K562 (cell line): ENCODE data around the gene HCFC1R1. TPM values are rescaled to one million over a fixed set of nuclear protein-coding genes. Genes with fewer than 3 reads are reported as not detected.

ENCODE experiments used
- CHD4 ChIP-seq: fragments of 200-600 bp; sonication (generic); IDR thresholded peaks from 3 replicates; pipeline ENCODE4 v1.6.1; 2012; ENCODE audit warnings: low read depth, mild to moderate bottlenecking, mixed read lengths, low read length, inconsistent platforms; ENCODE audit not compliant: insufficient read depth, insufficient replicate concordance, poor library complexity, severe bottlenecking
- CSDE1 ChIP-seq, 2 experiments: fragments of 450-650 bp; IDR thresholded peaks; 2 replicates each; pipeline ENCODE4 v1.6.1; 2016; ENCODE audit warnings: mild to moderate bottlenecking in 1 of 2
- FOXK2 ChIP-seq, 2 experiments: fragments of 450-650 bp; IDR thresholded peaks in 1 of 2; conservative IDR thresholded peaks in 1 of 2; 2 replicates each; pipeline ENCODE4 v1.6.1; 2016; ENCODE audit warnings: low read depth in 2 of 2, mild to moderate bottlenecking in 1 of 2
- HMG20B ChIP-seq: fragments of 250-450 bp; sonication (Bioruptor Pico); IDR thresholded peaks from 2 replicates; pipeline ENCODE4 v1.5.0; 2021; ENCODE audit warnings: mild to moderate bottlenecking
- KDM1A ChIP-seq, 2 experiments: fragments of 450-650 bp; IDR thresholded peaks; 2 replicates each; pipeline ENCODE4 v1.6.1; 2016; ENCODE audit warnings: mild to moderate bottlenecking in 2 of 2
- MAFG ChIP-seq: fragments of 450-650 bp; conservative IDR thresholded peaks from 2 replicates; pipeline ENCODE4 v1.6.1; 2016; ENCODE audit warnings: missing genetic modification characterization, missing compliant biosample characterization
- MGA ChIP-seq: fragments of 450-650 bp; IDR thresholded peaks from 2 replicates; pipeline ENCODE4 v1.6.1; 2016; ENCODE audit warnings: mild to moderate bottlenecking, moderate library complexity
- NR0B1 ChIP-seq: fragments of 450-650 bp; IDR thresholded peaks from one replicate; pipeline ENCODE4 v1.6.1; 2018; ENCODE audit warnings: mild to moderate bottlenecking, moderate library complexity; ENCODE audit not compliant: partially characterized antibody
- NRF1 ChIP-seq, 2 experiments: fragments of 450-650 bp; IDR thresholded peaks in 1 of 2; conservative IDR thresholded peaks in 1 of 2; 2 replicates each; pipeline ENCODE4 v1.6.1; 2014; ENCODE audit warnings: mild to moderate bottlenecking in 2 of 2
- PCBP2 ChIP-seq: fragments of 200-400 bp; formaldehyde crosslinking; IDR thresholded peaks from 2 replicates; pipeline ENCODE4 v1.6.1; 2018; ENCODE audit warnings: low read length, low read depth, mild to moderate bottlenecking, moderate library complexity; ENCODE audit not compliant: poor library complexity, severe bottlenecking
- TCF3 ChIP-seq: sonication (generic); formaldehyde crosslinking; IDR thresholded peaks from 2 replicates; pipeline ENCODE4 v1.4.0; 2020; ENCODE audit warnings: mild to moderate bottlenecking, missing genetic modification reagents
- ZBTB26 ChIP-seq: fragments of 450-650 bp; formaldehyde crosslinking; IDR thresholded peaks from 2 replicates; pipeline ENCODE4 v1.4.0; 2022; ENCODE audit warnings: missing genetic modification characterization
- ZEB2 ChIP-seq: fragments of 450-650 bp; IDR thresholded peaks from 2 replicates; pipeline ENCODE4 v1.6.1; 2016
- polyA plus RNA-seq, 8 experiments: library from polyadenylated mRNA; depleted of rRNA in 4 of 8; stranded (reverse) in 5 of 8; unstranded in 3 of 8; fragments of >200 nt; fragmentation: Nextera tagmentation in 2 of 8; fragmentation: Illumina TruSeq in 1 of 8; extraction: Ambion mirVana in 2 of 8; extraction: Trizol in 1 of 8; gene quantifications; 2 replicates each; pipeline versions ENCODE4 v1.2.1 to v1.2.3, GENCODE V29; 2011 to 2014; ENCODE audit warnings: inconsistent platforms in 1 of 8, missing spikeins in 1 of 8
- total RNA-seq, 7 experiments: library from RNA; depleted of rRNA in 6 of 7; stranded (reverse); fragments of >200 nt in 6 of 7; fragmentation: Illumina TruSeq in 2 of 7; extraction: Trizol in 2 of 7; gene quantifications; 2 replicates each; pipeline versions ENCODE4 v1.2.1 to v1.2.3, GENCODE V29; 2011 to 2021; ENCODE audit warnings: low replicate concordance in 1 of 7

Gene HCFC1R1
- total and polyA plus RNA-seq, 9 of the 15 experiments (the other 6 are each of a cell fraction or from before 2014, with no cell fraction given): 2.2 to 29.0 (median 11.2) TPM

GRCh38 chr16:3015865-3016521 lies 7.7 kb downstream of the HCFC1R1 start (continued):
- TF ChIP-seq MGA (peak; percentile 40; the same call in 1 of the 2 replicates), PCBP2 (no peak), MAFG (tag) (peak; percentile 35; the same call in 1 of the 2 replicates), KDM1A (IDR thresholded peaks at IDR 0.05) (peak in 1 of 2 experiments; percentile 25; a peak in 1 of 4 replicates), HMG20B (CRISPR knock-in tag) (no peak), CHD4 (no peak), ZEB2 (no peak), FOXK2 (conservative IDR thresholded peaks at IDR 0.05 in 1 of 2, IDR thresholded peaks at IDR 0.05 in 1 of 2; ENCODE audit: low read depth in 2 of 2) (0 out of 4 replicates have a peak, but pooled peaks of 1 of the 2 experiments have one; percentile 20), ZBTB26 (CRISPR knock-in tag) (no peak), CSDE1 (IDR thresholded peaks at IDR 0.05) (no peak), TCF3 (peak; percentile 71), NR0B1 (no peak), NRF1 (conservative IDR thresholded peaks at IDR 0.05 in 1 of 2, IDR thresholded peaks at IDR 0.05 in 1 of 2) (peak in 1 of 2 experiments; percentile 22; a peak in 1 of 4 replicates)
